Right lobe of liver (tissue), 4 donors: Measurements from ENCODE around the gene ANO9.

ENCODE experiments used
- POLR2A ChIP-seq: fragments of 450-650 bp; IDR thresholded peaks from one replicate; pipeline ENCODE4 v1.6.1; 2017; ENCODE audit warnings: antibody characterized with exemption, mild to moderate bottlenecking
- TF ChIP-seq, protein P1 (sequence below), 4 donors: fragments of 200-600 bp in 3 of 4; fragments of 450-650 bp in 1 of 4; IDR thresholded peaks; one replicate each; pipeline versions ENCODE4 v1.5.1 to v1.8.0; 2016 to 2022; ENCODE audit warnings: antibody characterized with exemption in 4 of 4, mild to moderate bottlenecking in 2 of 4
- donor health status: DM: no; HTN: no; CAD: no.
- donor health status: DM: no; HTN: no; CAD: no.
- donor health status: DM: no; HTN: yes; CAD: no.

DNA sequence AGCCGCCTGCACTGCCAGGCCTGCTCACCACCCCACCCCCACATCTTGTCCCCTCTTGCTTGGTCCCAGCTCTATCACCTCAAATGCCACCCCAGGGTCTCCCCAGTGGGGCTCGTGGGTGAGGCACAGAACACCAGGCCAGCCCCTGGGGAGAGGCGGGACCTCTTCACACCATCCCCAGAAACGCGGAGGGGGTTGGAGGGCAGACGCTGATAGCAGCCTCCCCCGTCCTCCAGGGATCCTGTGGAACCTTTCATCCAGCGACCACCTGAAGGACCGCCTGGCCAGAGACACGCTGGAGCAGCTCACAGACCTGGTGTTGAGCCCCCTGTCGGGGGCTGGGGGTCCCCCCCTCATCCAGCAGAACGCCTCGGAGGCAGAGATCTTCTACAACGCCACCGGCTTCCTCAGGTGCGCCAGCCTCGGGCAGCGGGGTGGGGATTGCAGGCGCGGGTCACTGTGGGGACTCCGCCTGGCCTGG is 42.0 kb downstream of the ANO9 start:
- TF ChIP-seq, protein P1, sequence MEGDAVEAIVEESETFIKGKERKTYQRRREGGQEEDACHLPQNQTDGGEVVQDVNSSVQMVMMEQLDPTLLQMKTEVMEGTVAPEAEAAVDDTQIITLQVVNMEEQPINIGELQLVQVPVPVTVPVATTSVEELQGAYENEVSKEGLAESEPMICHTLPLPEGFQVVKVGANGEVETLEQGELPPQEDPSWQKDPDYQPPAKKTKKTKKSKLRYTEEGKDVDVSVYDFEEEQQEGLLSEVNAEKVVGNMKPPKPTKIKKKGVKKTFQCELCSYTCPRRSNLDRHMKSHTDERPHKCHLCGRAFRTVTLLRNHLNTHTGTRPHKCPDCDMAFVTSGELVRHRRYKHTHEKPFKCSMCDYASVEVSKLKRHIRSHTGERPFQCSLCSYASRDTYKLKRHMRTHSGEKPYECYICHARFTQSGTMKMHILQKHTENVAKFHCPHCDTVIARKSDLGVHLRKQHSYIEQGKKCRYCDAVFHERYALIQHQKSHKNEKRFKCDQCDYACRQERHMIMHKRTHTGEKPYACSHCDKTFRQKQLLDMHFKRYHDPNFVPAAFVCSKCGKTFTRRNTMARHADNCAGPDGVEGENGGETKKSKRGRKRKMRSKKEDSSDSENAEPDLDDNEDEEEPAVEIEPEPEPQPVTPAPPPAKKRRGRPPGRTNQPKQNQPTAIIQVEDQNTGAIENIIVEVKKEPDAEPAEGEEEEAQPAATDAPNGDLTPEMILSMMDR (IDR thresholded peaks at IDR 0.05), result no peak
- TF ChIP-seq POLR2A, result no peak
